IMR-90 (cell line): ENCODE results near the gene SLC26A2. TPM values are rescaled to one million over a fixed set of nuclear protein-coding genes. Genes with fewer than 3 reads are reported as not detected.

Source experiments
- ATAC-seq: fragments of 200-7000 bp; cut with Tn5 transposase; 2 replicates; pipeline ENCODE4 v1.9.1; 2020; ENCODE audit warnings: low read depth, mild to moderate bottlenecking, moderate library complexity
- BruUV-seq: library from RNA; stranded (reverse); fragments of 400-500 nt; replicated peaks from 2 replicates; lab custom pipeline; 2021; lab: Mats Ljungman, UMichigan
- CTCF ChIA-PET: fragments of 300-600 bp; formaldehyde crosslinking; extraction: SDS; loops from one replicate; lab custom pipeline; 2021; ENCODE audit warnings: antibody characterized with exemption; lab: Yijun Ruan, JAX
- POLR2A ChIA-PET: fragments of 300-600 bp; sonication (Branson Sonifier 250); formaldehyde crosslinking; loops from one replicate; lab custom pipeline; 2022; ENCODE audit warnings: antibody characterized with exemption; ENCODE audit not compliant: unreplicated experiment; lab: Charles Lee
- DNase-seq: peaks from one replicate; pipeline ENCODE4 v3.0.0; 2013
- H2AFZ ChIP-seq: replicated peaks from 2 replicates; pipeline ENCODE3; 2013; ENCODE audit warnings: low read length, mild to moderate bottlenecking; ENCODE audit not compliant: poor library complexity
- H2AK5ac ChIP-seq: 2 replicates; pipeline ENCODE4 v1.6.1; 2013; ENCODE audit warnings: low read depth, low read length, inconsistent platforms
- H2AK9ac ChIP-seq: replicated peaks from 2 replicates; pipeline ENCODE3; 2013; ENCODE audit warnings: mild to moderate bottlenecking, low read depth, low read length, moderate library complexity; ENCODE audit not compliant: poor library complexity
- H2BK120ac ChIP-seq: 2 replicates; pipeline ENCODE4 v1.6.1; 2013; ENCODE audit warnings: low read depth, low read length, inconsistent platforms
- H2BK15ac ChIP-seq: 3 replicates; pipeline ENCODE4 v1.6.1; 2013; ENCODE audit warnings: low read depth, low read length, inconsistent platforms
- H2BK20ac ChIP-seq: 2 replicates; pipeline ENCODE4 v1.6.1; 2013; ENCODE audit warnings: low read depth, mild to moderate bottlenecking, inconsistent platforms, low read length, moderate library complexity
- H2BK5ac ChIP-seq: 2 replicates; pipeline ENCODE4 v1.6.1; 2013; ENCODE audit warnings: mild to moderate bottlenecking, low read depth, low read length, inconsistent platforms; ENCODE audit not compliant: poor library complexity, severe bottlenecking
- H3K14ac ChIP-seq: replicated peaks from 2 replicates; pipeline ENCODE4 v1.6.1; 2013; ENCODE audit warnings: low read depth, low read length, inconsistent platforms
- H3K18ac ChIP-seq: 2 replicates; pipeline ENCODE4 v1.6.1; 2013; ENCODE audit warnings: low read depth, low read length, control low read depth
- H3K23ac ChIP-seq: 2 replicates; pipeline ENCODE4 v1.6.1; 2013; ENCODE audit warnings: low read depth, low read length, inconsistent platforms
- H3K27ac ChIP-seq: 2 replicates; pipeline ENCODE4 v1.5.1; 2013; ENCODE audit warnings: mild to moderate bottlenecking, control low read depth, low read length; ENCODE audit not compliant: insufficient read depth
- H3K27me3 ChIP-seq: 2 replicates; pipeline ENCODE4 v1.6.1; 2013; ENCODE audit warnings: low read length; ENCODE audit not compliant: control insufficient read depth, insufficient read depth
- H3K36me3 ChIP-seq: 2 replicates; pipeline ENCODE4 v1.6.1; 2013; ENCODE audit warnings: low read length, mixed read lengths; ENCODE audit not compliant: control insufficient read depth, insufficient read depth
- H3K4ac ChIP-seq: 2 replicates; pipeline ENCODE4 v1.6.1; 2013; ENCODE audit warnings: low read depth, low read length, inconsistent platforms
- H3K4me1 ChIP-seq: 2 replicates; pipeline ENCODE4 v1.6.1; 2013; ENCODE audit warnings: low read length, mixed read lengths; ENCODE audit not compliant: control insufficient read depth, insufficient read depth
- H3K4me2 ChIP-seq: 2 replicates; pipeline ENCODE4 v1.6.1; 2013; ENCODE audit warnings: low read depth, mild to moderate bottlenecking, control low read depth, low read length, moderate library complexity
- H3K4me3 ChIP-seq: 2 replicates; pipeline ENCODE4 v1.5.1; 2013; ENCODE audit warnings: low read depth, mild to moderate bottlenecking, control low read depth, low read length, moderate library complexity; ENCODE audit not compliant: insufficient read depth
- H3K56ac ChIP-seq: 2 replicates; pipeline ENCODE4 v1.6.1; 2013; ENCODE audit warnings: low read length, inconsistent platforms; ENCODE audit not compliant: insufficient read depth; ENCODE audit errors: extremely low read depth
- H3K79me1 ChIP-seq, 2 experiments: 2 replicates each; pipeline ENCODE4 v1.6.1; 2013; ENCODE audit warnings: low read length in 2 of 2, inconsistent platforms in 1 of 2, low read depth in 1 of 2
- H3K9ac ChIP-seq: 2 replicates; pipeline ENCODE4 v1.6.1; 2013; ENCODE audit warnings: low read depth, low read length, control low read depth
- H3K9me1 ChIP-seq: 2 replicates; pipeline ENCODE4 v1.6.1; 2013; ENCODE audit warnings: low read length, inconsistent platforms; ENCODE audit not compliant: insufficient read depth
- H3K9me3 ChIP-seq: 2 replicates; pipeline ENCODE4 v1.6.1; 2013; ENCODE audit warnings: low read length; ENCODE audit not compliant: control insufficient read depth, insufficient read depth
- H4K20me1 ChIP-seq: 2 replicates; pipeline ENCODE4 v1.6.1; 2013; ENCODE audit warnings: low read length, inconsistent platforms; ENCODE audit not compliant: insufficient read depth
- H4K5ac ChIP-seq: 2 replicates; pipeline ENCODE4 v1.6.1; 2013; ENCODE audit warnings: mild to moderate bottlenecking, low read depth, low read length, control low read depth
- H4K8ac ChIP-seq, 2 experiments: 2 replicates each; pipeline ENCODE4 v1.6.1; 2013; ENCODE audit warnings: low read depth in 2 of 2, low read length in 2 of 2, control low read depth in 1 of 2, inconsistent platforms in 1 of 2
- H4K91ac ChIP-seq: 2 replicates; pipeline ENCODE4 v1.6.1; 2013; ENCODE audit warnings: low read depth, low read length, inconsistent platforms; ENCODE audit not compliant: insufficient read depth
- BHLHE40 ChIP-seq: fragments of 150-350 bp; IDR thresholded peaks from 2 replicates; pipeline ENCODE4 v1.6.1; 2016; ENCODE audit warnings: mild to moderate bottlenecking, low read depth, low read length
- CEBPB ChIP-seq: IDR thresholded peaks from 2 replicates; pipeline ENCODE4 v1.6.1; 2012; ENCODE audit warnings: low read depth, low read length, improper control_type of control experiment
- CHD1 ChIP-seq: IDR thresholded peaks from 2 replicates; pipeline ENCODE4 v1.6.1; 2012; ENCODE audit warnings: low read depth, low read length, improper control_type of control experiment
- MAFK ChIP-seq: IDR thresholded peaks from 2 replicates; pipeline ENCODE4 v1.6.1; 2012; ENCODE audit warnings: low read depth, low read length, improper control_type of control experiment
- MAZ ChIP-seq: IDR thresholded peaks from 2 replicates; pipeline ENCODE4 v1.6.1; 2012; ENCODE audit warnings: low read depth, mild to moderate bottlenecking, low read length, improper control_type of control experiment, moderate library complexity, borderline replicate concordance
- MXI1 ChIP-seq: IDR thresholded peaks from 2 replicates; pipeline ENCODE4 v1.6.1; 2012; ENCODE audit warnings: low read depth, mild to moderate bottlenecking, low read length, moderate library complexity, borderline replicate concordance
- NFE2L2 ChIP-seq: fragments of 150-350 bp; IDR thresholded peaks from 2 replicates; pipeline ENCODE4 v1.6.1; 2016; ENCODE audit warnings: low read depth, mild to moderate bottlenecking, low read length
- POLR2A ChIP-seq: IDR thresholded peaks from 2 replicates; pipeline ENCODE4 v1.6.1; 2012; ENCODE audit warnings: mild to moderate bottlenecking, low read depth, low read length
- RAD21 ChIP-seq: IDR thresholded peaks from 2 replicates; pipeline ENCODE4 v1.6.1; 2012; ENCODE audit warnings: low read length, improper control_type of control experiment
- RCOR1 ChIP-seq: IDR thresholded peaks from 2 replicates; pipeline ENCODE4 v1.6.1; 2012; ENCODE audit warnings: mild to moderate bottlenecking, low read length, improper control_type of control experiment; ENCODE audit not compliant: insufficient replicate concordance
- RFX5 ChIP-seq: IDR thresholded peaks from 2 replicates; pipeline ENCODE4 v1.8.0; 2012; ENCODE audit warnings: low read depth, mild to moderate bottlenecking, low read length, moderate library complexity
- SMC3 ChIP-seq: fragments of 150-350 bp; IDR thresholded peaks from 2 replicates; pipeline ENCODE4 v1.6.1; 2016; ENCODE audit warnings: low read depth, mild to moderate bottlenecking, antibody characterized with exemption, low read length, moderate library complexity
- USF2 ChIP-seq: fragments of 150-350 bp; IDR thresholded peaks from 2 replicates; pipeline ENCODE4 v1.6.1; 2017; ENCODE audit warnings: mild to moderate bottlenecking, antibody characterized with exemption, low read length, low read depth
- WGBS, 2 experiments: methylation state at CpG; one replicate each; pipeline versions ENCODE4 v1.1.5 to v1.1.7; 2013; ENCODE audit warnings: missing lambda C conversion rate in 2 of 2; ENCODE audit not compliant: insufficient read length in 1 of 2; ENCODE audit errors: extremely low coverage in 2 of 2; 5-methylcytosine and 5-hydroxymethylcytosine counted together
- dilution Hi-C: fragments of 300-500 bp; cut with HindIII; formaldehyde crosslinking; loops from one replicate; pipeline ENCODE4 v1.14.3; 2018; ENCODE audit warnings: low sequenced_read_pairs; ENCODE audit not compliant: unreplicated experiment
- in situ Hi-C: fragments of 300-500 bp; cut with MboI; formaldehyde crosslinking; loops from 3 replicates; pipeline ENCODE4 v1.14.3; 2019; ENCODE audit warnings: low sequenced_read_pairs, inconsistent platforms, mixed read lengths
- intact Hi-C: fragments of 100-400 bp; cut with micrococcal nuclease; formaldehyde crosslinking; loops from 2 replicates; pipeline ENCODE4 v1.10.0; 2022
- polyA plus RNA-seq, 3 experiments: library from polyadenylated mRNA; depleted of rRNA; stranded (reverse); fragments of >200 nt; gene quantifications; 2 replicates each; pipeline ENCODE4 v1.2.3, GENCODE V29; 2012; ENCODE audit warnings: low replicate concordance in 1 of 3
- total RNA-seq: library from RNA; depleted of rRNA; stranded (reverse); fragments of >200 nt; gene quantifications from 2 replicates; pipeline ENCODE4 v1.2.3, GENCODE V29; 2012
- TF ChIP-seq, protein P1 (sequence below): conservative IDR thresholded peaks from 2 replicates; pipeline ENCODE4 v1.5.1; 2012; ENCODE audit warnings: mild to moderate bottlenecking, low read depth, low read length, improper control_type of control experiment
- TF ChIP-seq, protein P2 (sequence below): fragments of 150-350 bp; IDR thresholded peaks from 2 replicates; pipeline ENCODE4 v1.6.1; 2016; ENCODE audit warnings: low read depth, mild to moderate bottlenecking, low read length, moderate library complexity, borderline replicate concordance

Gene SLC26A2
- total and polyA plus RNA-seq, 2 of the 4 experiments (the other 2 are of a cell fraction) = 2.2 to 9.9 TPM

- in situ Hi-C loops (no loop called here), intact Hi-C loops (no loop called here), dilution Hi-C loops (no loop called here)
- Histone ChIP-seq H3K27me3 (no peaks in the 10 kb centered on the region), H3K27ac (no peak overlapping the region), H3K4me3 (no peak overlapping the region), H2BK5ac (no peak overlapping the region), H3K4me1 (no peaks in the 10 kb centered on the region), H3K4me2 (no peak overlapping the region), H3K79me1 (peaks cover 0 to 3% of the 10 kb centered on the region in 2 experiments; a peak in 1 of 4 replicates), H4K20me1 (no peaks in the 10 kb centered on the region; the same call in 1 of the 2 replicates), H3K56ac (no peak overlapping the region), H4K5ac (no peak overlapping the region), H3K23ac (no peak overlapping the region), H2AK5ac (no peak overlapping the region), H3K36me3 (peaks cover 6% of the 10 kb centered on the region), H2BK20ac (no peak overlapping the region), H2BK120ac (no peak overlapping the region), H3K9me3 (no peaks in the 10 kb centered on the region), H2BK15ac (no peak overlapping the region), H2AFZ (no peak overlapping the region), H4K8ac (no peak overlapping the region), H3K14ac (no peak overlapping the region), H3K18ac (no peak overlapping the region), H3K9ac (no peak overlapping the region), H4K91ac (no peak overlapping the region), H2AK9ac (no peak overlapping the region), H3K4ac (no peak overlapping the region), H3K9me1 (0 out of 2 replicates have a peak, but pooled peaks cover 3% of the 10 kb centered on the region)
- WGBS, 2 experiments = no CpG with 5 or more reads among the region's 2 CpGs
- CTCF ChIA-PET = interaction anchor here (0.6 to 1.1 kb wide), 2 partner anchors 8 to 11 kb away, joined by 3 read pairs; no protein-coding TSS in a partner anchor
- ATAC-seq (no peak), DNase-seq (no peak)
- POLR2A ChIA-PET = no interaction called here
- BruUV-seq = no TSS peak
- TF ChIP-seq MAZ (no peak), RFX5 (no peak), CEBPB (no peak), POLR2A (no peak), USF2 (no peak), RAD21 (no peak), RCOR1 (no peak), BHLHE40 (no peak), SMC3 (no peak), MXI1 (no peak), MAFK (no peak), CHD1 (no peak), NFE2L2 (no peak)
- TF ChIP-seq, protein P1, sequence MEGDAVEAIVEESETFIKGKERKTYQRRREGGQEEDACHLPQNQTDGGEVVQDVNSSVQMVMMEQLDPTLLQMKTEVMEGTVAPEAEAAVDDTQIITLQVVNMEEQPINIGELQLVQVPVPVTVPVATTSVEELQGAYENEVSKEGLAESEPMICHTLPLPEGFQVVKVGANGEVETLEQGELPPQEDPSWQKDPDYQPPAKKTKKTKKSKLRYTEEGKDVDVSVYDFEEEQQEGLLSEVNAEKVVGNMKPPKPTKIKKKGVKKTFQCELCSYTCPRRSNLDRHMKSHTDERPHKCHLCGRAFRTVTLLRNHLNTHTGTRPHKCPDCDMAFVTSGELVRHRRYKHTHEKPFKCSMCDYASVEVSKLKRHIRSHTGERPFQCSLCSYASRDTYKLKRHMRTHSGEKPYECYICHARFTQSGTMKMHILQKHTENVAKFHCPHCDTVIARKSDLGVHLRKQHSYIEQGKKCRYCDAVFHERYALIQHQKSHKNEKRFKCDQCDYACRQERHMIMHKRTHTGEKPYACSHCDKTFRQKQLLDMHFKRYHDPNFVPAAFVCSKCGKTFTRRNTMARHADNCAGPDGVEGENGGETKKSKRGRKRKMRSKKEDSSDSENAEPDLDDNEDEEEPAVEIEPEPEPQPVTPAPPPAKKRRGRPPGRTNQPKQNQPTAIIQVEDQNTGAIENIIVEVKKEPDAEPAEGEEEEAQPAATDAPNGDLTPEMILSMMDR = no peak
- TF ChIP-seq, protein P2, sequence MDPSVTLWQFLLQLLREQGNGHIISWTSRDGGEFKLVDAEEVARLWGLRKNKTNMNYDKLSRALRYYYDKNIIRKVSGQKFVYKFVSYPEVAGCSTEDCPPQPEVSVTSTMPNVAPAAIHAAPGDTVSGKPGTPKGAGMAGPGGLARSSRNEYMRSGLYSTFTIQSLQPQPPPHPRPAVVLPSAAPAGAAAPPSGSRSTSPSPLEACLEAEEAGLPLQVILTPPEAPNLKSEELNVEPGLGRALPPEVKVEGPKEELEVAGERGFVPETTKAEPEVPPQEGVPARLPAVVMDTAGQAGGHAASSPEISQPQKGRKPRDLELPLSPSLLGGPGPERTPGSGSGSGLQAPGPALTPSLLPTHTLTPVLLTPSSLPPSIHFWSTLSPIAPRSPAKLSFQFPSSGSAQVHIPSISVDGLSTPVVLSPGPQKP = no peak
Observed at GRCh38 chr5:149975409-149975808, 14.9 kb downstream of the SLC26A2 start.
